Muscle layer of duodenum (tissue), 2 donors: Measurements from ENCODE around the gene PGD.
A peak's percentile ranks its signal among the peaks of the same experiment; 100 is the strongest.
"Not testable (repeated sequence)": the region's sequence is repeated elsewhere in the genome, so short reads cannot be mapped to it uniquely, and the experiment has no call there.

ENCODE experiments used
- H3K27ac ChIP-seq: one replicate; pipeline ENCODE4 v1.7.0; 2013; ENCODE audit warnings: mild to moderate bottlenecking, low read length
- H3K27me3 ChIP-seq: one replicate; pipeline ENCODE4 v1.7.0; 2013; ENCODE audit warnings: low read depth, mild to moderate bottlenecking, control low read depth, low read length
- H3K36me3 ChIP-seq, 2 donors: one replicate each; pipeline ENCODE4 v1.7.0; 2013; ENCODE audit warnings: low read length in 2 of 2, control low read depth in 1 of 2, mild to moderate bottlenecking in 1 of 2; ENCODE audit not compliant: insufficient read depth in 2 of 2, control insufficient read depth in 1 of 2
- H3K4me1 ChIP-seq, 2 donors: one replicate each; pipeline ENCODE4 v1.7.0; 2013; ENCODE audit warnings: low read length in 2 of 2, mild to moderate bottlenecking in 2 of 2, control low read depth in 1 of 2, moderate library complexity in 1 of 2; ENCODE audit not compliant: insufficient read depth in 2 of 2, control insufficient read depth in 1 of 2
- H3K4me3 ChIP-seq, 2 donors: one replicate each; pipeline ENCODE4 v1.7.0; 2013; ENCODE audit warnings: low read length in 2 of 2, low read depth in 1 of 2, mild to moderate bottlenecking in 1 of 2
- H3K9me3 ChIP-seq, 2 donors: one replicate each; pipeline ENCODE4 v1.7.0; 2013; ENCODE audit warnings: low read length in 2 of 2, control low read depth in 1 of 2, mild to moderate bottlenecking in 1 of 2; ENCODE audit not compliant: control insufficient read depth in 1 of 2
- donor health status: healthy.

The PGD gene

GRCh38 chr1:10400013-10400412, 1.1 kb downstream of the PGD start:
- no peaks in the 10 kb centered on the region for H3K9me3 ChIP-seq
- H3K27me3 ChIP-seq, result no peaks in the 10 kb centered on the region
- peak overlapping the region; percentile 24 for H3K27ac ChIP-seq
- peaks cover 15 to 18% of the 10 kb centered on the region in 2 donors for H3K36me3 ChIP-seq
- peak overlapping the region; percentile 78 to 94 for H3K4me3 ChIP-seq
- peaks cover 0 to 13% of the 10 kb centered on the region in 2 donors for H3K4me1 ChIP-seq

GRCh38 chr1:10401281-10401680, 2.4 kb downstream of the PGD start:
- H3K27ac ChIP-seq, result no peak overlapping the region
- H3K4me3 ChIP-seq, result no peak overlapping the region
- H3K4me1 ChIP-seq, result peaks cover 0 to 13% of the 10 kb centered on the region in 2 donors
- no peaks in the 10 kb centered on the region for H3K27me3 ChIP-seq
- H3K36me3 ChIP-seq, result peaks cover 18 to 30% of the 10 kb centered on the region in 2 donors
- H3K9me3 ChIP-seq, result no peaks in the 10 kb centered on the region

GRCh38 chr1:10402729-10403274, 3.9 kb downstream of the PGD start:
- H3K36me3 ChIP-seq, result peaks cover 25 to 45% of the 10 kb centered on the region in 2 donors
- no peak overlapping the region for H3K27ac ChIP-seq
- no peak overlapping the region for H3K4me3 ChIP-seq
- peaks cover 0 to 13% of the 10 kb centered on the region in 2 donors for H3K4me1 ChIP-seq
- no peaks in the 10 kb centered on the region for H3K9me3 ChIP-seq
- H3K27me3 ChIP-seq, result no peaks in the 10 kb centered on the region

GRCh38 chr1:10407201-10407600, 8.3 kb downstream of the PGD start:
- peaks cover 45 to 84% of the 10 kb centered on the region in 2 donors for H3K36me3 ChIP-seq
- H3K4me3 ChIP-seq, result no peak overlapping the region
- H3K27ac ChIP-seq, result no peak overlapping the region
- H3K4me1 ChIP-seq, result no peaks in the 10 kb centered on the region
- no peaks in the 10 kb centered on the region for H3K27me3 ChIP-seq
- H3K9me3 ChIP-seq, result no peaks in the 10 kb centered on the region

GRCh38 chr1:10415211-10415930, 16.5 kb downstream of the PGD start:
- Histone ChIP-seq H3K4me3 (peak overlapping the region in 1 of 2 donors; percentile 13), H3K9me3 (no peaks in the 10 kb centered on the region), H3K27ac (peak overlapping the region; percentile 58), H3K27me3 (no peaks in the 10 kb centered on the region), H3K4me1 (no peaks in the 10 kb centered on the region), H3K36me3 (peaks cover 58 to 77% of the 10 kb centered on the region in 2 donors)

- H3K4me3 ChIP-seq, H3K27ac ChIP-seq, H3K4me1 ChIP-seq, H3K9me3 ChIP-seq, H3K27me3 ChIP-seq: not testable (repeated sequence)
- H3K36me3 ChIP-seq, result peaks cover 58 to 72% of the 10 kb centered on the region in 2 donors
Observed at GRCh38 chr1:10415967-10416366, 17.1 kb downstream of the PGD start.

- H3K4me1 ChIP-seq, H3K9me3 ChIP-seq, H3K27ac ChIP-seq, H3K27me3 ChIP-seq, H3K4me3 ChIP-seq: not testable (repeated sequence)
- peaks cover 34 to 47% of the 10 kb centered on the region in 2 donors for H3K36me3 ChIP-seq
Observed at GRCh38 chr1:10418741-10419140, 19.9 kb downstream of the PGD start.

- H3K27me3 ChIP-seq, result no peaks in the 10 kb centered on the region
- no peak overlapping the region for H3K4me3 ChIP-seq
- H3K36me3 ChIP-seq, result peaks cover 34 to 47% of the 10 kb centered on the region in 2 donors
- no peaks in the 10 kb centered on the region for H3K9me3 ChIP-seq
- H3K27ac ChIP-seq, result no peak overlapping the region
- no peaks in the 10 kb centered on the region for H3K4me1 ChIP-seq
Observed at GRCh38 chr1:10419351-10419750, 20.5 kb downstream of the PGD start.

GRCh38 chr1:10421637-10422036, 22.8 kb downstream of the PGD start:
- no peak overlapping the region for H3K27ac ChIP-seq
- H3K4me3 ChIP-seq, result no peak overlapping the region
- H3K27me3 ChIP-seq, result no peaks in the 10 kb centered on the region
- H3K9me3 ChIP-seq, result no peaks in the 10 kb centered on the region
- H3K4me1 ChIP-seq, result no peaks in the 10 kb centered on the region
- H3K36me3 ChIP-seq, result peaks cover 23 to 30% of the 10 kb centered on the region in 2 donors

GRCh38 chr1:10424034-10424433, 25.2 kb downstream of the PGD start:
- H3K4me1 ChIP-seq, result peaks cover 0 to 3% of the 10 kb centered on the region in 2 donors
- no peak overlapping the region for H3K4me3 ChIP-seq
- no peak overlapping the region for H3K27ac ChIP-seq
- H3K9me3 ChIP-seq, result no peaks in the 10 kb centered on the region
- H3K36me3 ChIP-seq, result peaks cover 10 to 12% of the 10 kb centered on the region in 2 donors
- H3K27me3 ChIP-seq, result no peaks in the 10 kb centered on the region

GRCh38 chr1:10424651-10425050, 25.8 kb downstream of the PGD start:
- H3K27me3 ChIP-seq, result no peaks in the 10 kb centered on the region
- no peak overlapping the region for H3K27ac ChIP-seq
- H3K4me3 ChIP-seq, result no peak overlapping the region
- peaks cover 0 to 4% of the 10 kb centered on the region in 2 donors for H3K4me1 ChIP-seq
- no peaks in the 10 kb centered on the region for H3K9me3 ChIP-seq
- H3K36me3 ChIP-seq, result peaks cover 4 to 7% of the 10 kb centered on the region in 2 donors
